ENCODE data around the gene RPL27.

- no peak for TF ChIP-seq CTCF (IDR thresholded peaks at IDR 0.05 in 4 of 5, conservative IDR thresholded peaks at IDR 0.05 in 1 of 5)
- no peak for TF ChIP-seq POLR2A (IDR thresholded peaks at IDR 0.05)
Observed at GRCh38 chr17:42950044-42950783, 48.0 kb upstream of the RPL27 start.
